ENCODE data around the gene ZGLP1.

ZGLP1 gene

GRCh38 chr19:10318807-10319682 lies 9.4 kb upstream of the ZGLP1 start:
- no peak overlapping the region for H2AFZ ChIP-seq (ENCODE audit: low read length)
- TF ChIP-seq CTCF (conservative IDR thresholded peaks at IDR 0.05; ENCODE audit: low read length) (no peak), EZH2phosphoT487 (IDR thresholded peaks at IDR 0.05; ENCODE audit: borderline replicate concordance) (no peak)
- no peaks in the 10 kb centered on the region for H3K9me2 ChIP-seq (replicated peaks; ENCODE audit: low read depth, low read length)
- no peaks in the 10 kb centered on the region for H3K79me2 ChIP-seq (ENCODE audit: insufficient read depth, low read length)
- H3F3A ChIP-seq (ENCODE audit: low read depth): peaks cover 6% of the 10 kb centered on the region; the same call in 1 of the 2 replicates
- no peak overlapping the region for H3K4me3 ChIP-seq (ENCODE audit: low read length, poor library complexity, severe bottlenecking)
- no peaks in the 10 kb centered on the region for H3K27me3 ChIP-seq (ENCODE audit: insufficient read depth, low read length, poor library complexity, severe bottlenecking)
- H3K9ac ChIP-seq (ENCODE audit: low read depth, low read length, poor library complexity, severe bottlenecking): no peak overlapping the region
- no peaks in the 10 kb centered on the region for H4K20me1 ChIP-seq (ENCODE audit: insufficient read depth, low read length, poor library complexity, severe bottlenecking)
- peaks cover 70% of the 10 kb centered on the region; the same call in 1 of the 2 replicates for H3K36me3 ChIP-seq (ENCODE audit: insufficient read depth, low read length)
- no peak overlapping the region for H3K4me2 ChIP-seq (ENCODE audit: low read depth, low read length, poor library complexity, severe bottlenecking)
- H3K9me3 ChIP-seq (ENCODE audit: insufficient read depth, low read depth, low read length): no peaks in the 10 kb centered on the region
- H3K4me1 ChIP-seq (ENCODE audit: insufficient read depth, low read length, poor library complexity, severe bottlenecking): peaks cover 5% of the 10 kb centered on the region

- Histone ChIP-seq H3F3A (ENCODE audit: low read depth) (peaks cover 6% of the 10 kb centered on the region; the same call in 1 of the 2 replicates), H3K36me3 (ENCODE audit: insufficient read depth, low read length) (peaks cover 62% of the 10 kb centered on the region; the same call in 1 of the 2 replicates), H3K9ac (ENCODE audit: low read depth, low read length, poor library complexity, severe bottlenecking) (no peak overlapping the region), H3K9me2 (replicated peaks; ENCODE audit: low read depth, low read length) (no peaks in the 10 kb centered on the region), H4K20me1 (ENCODE audit: insufficient read depth, low read length, poor library complexity, severe bottlenecking) (no peaks in the 10 kb centered on the region), H2AFZ (ENCODE audit: low read length) (no peak overlapping the region), H3K4me1 (ENCODE audit: insufficient read depth, low read length, poor library complexity, severe bottlenecking) (peaks cover 5% of the 10 kb centered on the region), H3K9me3 (ENCODE audit: insufficient read depth, low read depth, low read length) (no peaks in the 10 kb centered on the region), H3K4me2 (ENCODE audit: low read depth, low read length, poor library complexity, severe bottlenecking) (no peak overlapping the region), H3K4me3 (ENCODE audit: low read length, poor library complexity, severe bottlenecking) (no peak overlapping the region), H3K79me2 (ENCODE audit: insufficient read depth, low read length) (no peaks in the 10 kb centered on the region), H3K27me3 (ENCODE audit: insufficient read depth, low read length, poor library complexity, severe bottlenecking) (no peaks in the 10 kb centered on the region)
- TF ChIP-seq EZH2phosphoT487 (IDR thresholded peaks at IDR 0.05; ENCODE audit: borderline replicate concordance): no peak
- TF ChIP-seq CTCF (conservative IDR thresholded peaks at IDR 0.05; ENCODE audit: low read length): no peak
Measured at GRCh38 chr19:10317857-10318462, 8.3 kb upstream of the ZGLP1 start.

GRCh38 chr19:10317045-10317856 lies 7.6 kb upstream of the ZGLP1 start:
- Histone ChIP-seq H3K9ac (ENCODE audit: low read depth, low read length, poor library complexity, severe bottlenecking) (no peak overlapping the region), H3K4me2 (ENCODE audit: low read depth, low read length, poor library complexity, severe bottlenecking) (no peak overlapping the region), H3K9me3 (ENCODE audit: insufficient read depth, low read depth, low read length) (no peaks in the 10 kb centered on the region), H3K4me1 (ENCODE audit: insufficient read depth, low read length, poor library complexity, severe bottlenecking) (peaks cover 5% of the 10 kb centered on the region), H4K20me1 (ENCODE audit: insufficient read depth, low read length, poor library complexity, severe bottlenecking) (no peaks in the 10 kb centered on the region), H3F3A (ENCODE audit: low read depth) (peaks cover 6% of the 10 kb centered on the region; the same call in 1 of the 2 replicates), H2AFZ (ENCODE audit: low read length) (no peak overlapping the region), H3K79me2 (ENCODE audit: insufficient read depth, low read length) (no peaks in the 10 kb centered on the region), H3K27me3 (ENCODE audit: insufficient read depth, low read length, poor library complexity, severe bottlenecking) (no peaks in the 10 kb centered on the region), H3K4me3 (ENCODE audit: low read length, poor library complexity, severe bottlenecking) (no peak overlapping the region), H3K9me2 (replicated peaks; ENCODE audit: low read depth, low read length) (no peaks in the 10 kb centered on the region), H3K36me3 (ENCODE audit: insufficient read depth, low read length) (peaks cover 55% of the 10 kb centered on the region; the same call in 1 of the 2 replicates)
- TF ChIP-seq CTCF (conservative IDR thresholded peaks at IDR 0.05; ENCODE audit: low read length) (no peak), EZH2phosphoT487 (IDR thresholded peaks at IDR 0.05; ENCODE audit: borderline replicate concordance) (no peak)

Data from Loucy (cell line).